GM18909 (cell line): ENCODE data around the gene HENMT1.

ENCODE experiments used
- ATAC-seq: cut with Tn5 transposase; IDR thresholded peaks from one replicate; pipeline ENCODE4 v1.9.1; 2021; ENCODE audit warnings: mild to moderate bottlenecking; ENCODE audit not compliant: unreplicated experiment, poor library complexity

HENMT1 gene

GRCh38 chr1:108634521-108634920 lies 26.4 kb downstream of the HENMT1 start:
- ATAC-seq: no peak

GRCh38 chr1:108628665-108629064 lies 32.2 kb downstream of the HENMT1 start:
- ATAC-seq: no peak

DNA sequence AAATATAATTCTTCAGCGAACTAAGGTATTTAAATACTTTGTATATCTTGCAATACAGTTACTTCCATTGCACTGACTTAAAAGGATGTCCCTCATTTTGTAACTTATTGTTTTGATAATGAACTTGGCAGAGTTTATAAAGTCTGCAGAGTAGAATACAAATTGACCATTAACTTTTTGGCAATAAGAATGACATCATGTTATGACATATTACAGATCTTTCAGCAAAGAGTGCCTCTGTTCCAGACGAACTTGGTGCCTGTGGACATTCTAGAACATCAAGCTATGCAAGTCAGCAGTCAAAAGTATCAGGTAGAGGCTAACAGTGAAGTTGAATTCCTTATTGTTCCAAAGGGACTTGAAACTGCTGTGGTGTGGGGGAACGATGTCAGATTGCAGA lies 32.9 kb downstream of the HENMT1 start:
- ATAC-seq: no peak

DNA sequence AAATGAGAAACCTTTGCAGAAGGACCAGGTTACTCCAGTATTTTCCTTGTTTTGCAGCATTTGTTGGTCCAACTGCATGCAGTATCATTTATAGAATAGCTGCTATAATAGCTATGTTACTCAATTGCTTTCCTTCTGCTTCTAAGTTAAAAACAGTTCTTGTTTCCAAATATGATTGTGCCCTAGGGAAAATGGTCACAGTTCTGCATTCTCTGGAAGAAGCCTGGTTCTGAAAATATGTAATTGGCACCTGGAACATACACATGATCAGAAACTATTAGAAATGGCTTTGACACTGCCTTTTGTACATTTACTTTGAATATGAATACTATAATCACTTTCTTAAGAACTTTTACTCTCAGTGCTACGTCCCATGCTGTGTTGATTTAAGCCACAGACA lies 33.6 kb downstream of the HENMT1 start:
- ATAC-seq: no peak

GRCh38 chr1:108624069-108624468 lies 36.8 kb downstream of the HENMT1 start:
- no peak for ATAC-seq

DNA sequence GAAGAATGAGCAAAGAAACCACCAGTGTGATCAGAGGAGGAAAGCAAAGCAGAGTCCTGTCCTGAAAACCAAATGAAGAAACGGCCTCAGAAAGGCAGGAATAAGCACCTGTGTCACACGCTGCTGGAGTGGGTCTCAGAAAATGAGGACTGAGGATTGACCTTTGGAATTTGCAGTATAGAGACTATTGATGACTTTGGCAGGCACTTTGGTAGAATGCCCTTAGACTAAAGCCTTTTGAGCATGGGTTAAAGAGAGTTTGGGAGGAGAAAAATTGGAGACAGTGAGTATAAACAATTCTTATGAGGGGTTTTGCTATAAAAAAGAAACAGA lies 43.2 kb downstream of the HENMT1 start:
- no peak for ATAC-seq

- no peak for ATAC-seq
Observed at GRCh38 chr1:108617008-108617723, 43.7 kb downstream of the HENMT1 start.

GRCh38 chr1:108615544-108615943 lies 45.3 kb downstream of the HENMT1 start:
- no peak for ATAC-seq

GRCh38 chr1:108612496-108612895 lies 48.4 kb downstream of the HENMT1 start:
- ATAC-seq: no peak

DNA sequence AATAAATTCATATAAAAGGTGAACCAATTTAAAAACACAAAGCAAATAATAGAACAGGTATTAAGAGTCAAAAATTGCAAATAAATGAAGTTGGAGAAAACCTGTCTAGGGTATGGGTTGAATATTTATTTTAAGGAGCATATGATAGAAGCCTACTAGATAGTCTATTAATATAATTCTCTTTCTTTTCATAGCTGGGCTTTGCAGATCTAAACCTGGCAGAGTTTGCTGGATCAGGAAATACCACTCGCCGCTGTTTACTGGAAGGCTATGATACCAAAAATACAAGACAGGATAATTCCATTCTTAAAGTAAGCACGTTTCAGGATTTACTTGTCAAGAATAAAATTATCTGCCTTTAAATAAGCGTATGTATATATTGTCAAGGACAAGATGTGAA lies 48.9 kb downstream of the HENMT1 start:
- ATAC-seq: no peak

DNA sequence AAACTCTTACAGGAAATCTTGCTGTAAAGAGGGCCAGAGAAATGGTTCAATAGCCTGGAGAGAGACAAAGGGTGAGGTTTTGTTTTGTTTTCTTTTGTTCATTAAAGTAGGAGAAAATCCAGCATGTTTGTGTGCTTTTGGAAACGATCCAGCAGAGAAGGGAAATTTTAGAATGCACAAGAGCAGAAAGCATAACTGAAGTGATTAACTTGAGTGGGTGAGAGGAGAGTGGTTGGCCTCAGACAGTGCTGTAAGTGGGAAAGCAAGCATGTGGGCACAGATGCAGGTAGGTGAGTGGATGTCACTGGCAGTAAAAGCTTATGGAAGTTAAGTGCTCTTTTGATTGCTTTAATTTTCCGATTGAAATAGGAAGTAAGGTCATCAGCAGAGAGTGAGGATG lies 50.8 kb downstream of the HENMT1 start:
- no peak for ATAC-seq

DNA sequence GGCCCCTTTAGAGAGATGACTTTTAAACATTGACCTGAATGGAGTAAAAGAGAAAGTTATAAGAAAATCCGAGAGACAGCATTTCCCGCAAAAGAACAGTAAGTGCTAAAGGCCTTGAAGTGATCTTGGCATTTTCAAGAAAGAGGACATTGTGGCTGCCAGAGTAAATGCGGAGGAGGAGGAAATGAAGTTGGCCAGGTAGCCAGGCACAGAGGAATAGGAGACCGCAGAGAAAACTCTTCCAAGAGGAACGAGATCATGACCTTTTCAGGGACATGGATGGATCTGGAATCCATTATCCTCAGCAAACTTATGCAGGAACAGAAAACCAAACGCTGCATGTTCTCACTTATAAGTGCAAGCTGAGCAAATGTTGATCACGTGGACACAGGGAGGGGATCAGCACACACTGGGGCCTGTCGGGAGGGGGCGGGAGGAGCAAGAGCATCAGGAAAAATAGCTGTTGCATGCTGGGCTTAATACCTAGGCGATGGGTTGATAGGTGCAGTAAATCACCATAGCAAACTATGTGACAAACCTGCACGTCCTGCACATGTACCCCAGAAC lies 51.3 kb downstream of the HENMT1 start:
- no peak for ATAC-seq

GRCh38 chr1:108606478-108606877 lies 54.4 kb downstream of the HENMT1 start:
- ATAC-seq: no peak

DNA sequence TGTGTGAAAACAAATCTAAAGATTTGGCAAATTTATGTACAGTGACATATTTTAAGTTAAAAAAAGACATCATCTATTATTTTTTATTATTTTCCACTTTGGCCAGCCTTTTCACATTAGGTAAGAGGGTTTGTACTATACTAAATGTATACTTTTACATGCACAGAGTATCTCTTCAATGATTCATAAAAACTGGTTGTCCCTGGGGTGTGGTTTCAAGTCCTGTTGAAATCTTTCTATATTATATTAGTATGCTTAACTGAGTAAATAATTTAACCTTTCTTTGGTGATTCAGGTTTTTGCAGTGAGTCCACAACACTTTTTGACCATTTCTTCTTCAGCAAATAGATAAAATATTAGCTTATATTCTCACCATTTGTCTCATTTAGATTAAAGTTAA lies 55.3 kb downstream of the HENMT1 start:
- no peak for ATAC-seq

DNA sequence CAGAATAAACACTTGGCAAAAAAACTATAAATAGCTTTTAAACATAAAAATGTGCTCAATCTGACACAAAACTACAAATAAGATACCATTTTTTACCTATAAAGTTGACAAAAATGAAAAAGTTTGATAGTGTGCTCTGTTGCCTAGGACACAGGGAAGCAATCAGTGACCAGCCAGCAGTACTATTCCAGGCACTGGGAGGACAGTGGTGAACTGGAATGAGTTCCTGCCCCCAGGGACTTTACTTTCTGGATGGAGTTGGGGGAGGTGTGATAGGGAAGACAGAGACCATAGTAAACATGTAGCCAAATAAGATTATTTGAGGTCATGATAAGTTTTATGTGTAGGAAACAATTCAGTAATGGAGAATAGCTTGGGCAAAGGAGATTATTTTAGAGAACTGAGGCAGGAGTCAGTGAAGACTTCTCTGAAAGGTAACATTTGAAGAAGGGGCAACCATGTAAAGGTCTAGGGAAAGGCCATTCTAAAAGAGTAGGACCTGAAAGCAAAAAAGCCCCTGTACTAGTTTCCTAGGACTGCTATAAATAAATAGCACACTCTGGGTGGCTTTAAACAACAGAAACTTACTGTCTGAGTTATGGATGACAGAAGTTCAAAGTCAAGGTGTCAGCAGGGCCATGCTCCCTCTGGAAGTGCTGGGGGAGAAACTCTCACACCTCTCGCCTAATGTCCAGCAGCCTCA lies 59.0 kb downstream of the HENMT1 start:
- ATAC-seq: no peak

DNA sequence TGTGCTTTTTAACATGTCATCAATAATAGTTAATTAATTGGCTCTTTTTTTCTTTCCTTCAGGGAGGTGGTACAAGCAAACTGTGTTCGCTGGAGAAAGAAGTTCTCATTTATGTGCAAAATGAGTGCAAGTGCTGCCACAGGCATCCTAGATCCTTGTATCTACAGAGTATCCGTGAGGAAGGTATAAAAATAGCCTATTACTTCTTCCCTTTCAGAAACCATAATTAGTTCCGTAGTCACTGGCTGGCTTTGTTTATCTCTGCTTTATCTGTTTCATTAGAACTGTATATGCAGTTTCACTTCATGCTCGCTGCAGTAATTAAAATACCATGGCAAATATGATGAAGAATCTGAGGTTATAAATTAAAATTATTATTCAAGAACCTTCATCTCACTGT lies 60.4 kb downstream of the HENMT1 start:
- no peak for ATAC-seq

GRCh38 chr1:108598340-108598739 lies 62.6 kb downstream of the HENMT1 start:
- ATAC-seq: no peak
